RWPE2 (cell line): ENCODE results near the gene MYO5A.
"Not testable (repeated sequence)": the region's sequence is repeated elsewhere in the genome, so short reads cannot be mapped to it uniquely, and the experiment has no call there.

Experiments used
- ATAC-seq: fragments of 200-7000 bp; cut with Tn5 transposase; 3 replicates; pipeline ENCODE4 v1.9.1; 2021; ENCODE audit warnings: low read depth
- DNase-seq: peaks from one replicate; pipeline ENCODE4 v3.0.0-alpha.2; 2020; ENCODE audit warnings: low spot score
- H3K27ac ChIP-seq: fragments of 450-650 bp; 2 replicates; pipeline ENCODE4 v1.5.1; 2017; ENCODE audit warnings: mild to moderate bottlenecking; ENCODE audit not compliant: poor library complexity, severe bottlenecking
- H3K27me3 ChIP-seq: fragments of 250-450 bp; sonication (Bioruptor Pico); 2 replicates; pipeline ENCODE4 v1.5.1; 2021; ENCODE audit warnings: mild to moderate bottlenecking, moderate library complexity; ENCODE audit not compliant: insufficient read depth, poor library complexity, severe bottlenecking
- H3K36me3 ChIP-seq: fragments of 250-450 bp; sonication (Bioruptor Pico); 2 replicates; pipeline ENCODE4 v1.5.1; 2020; ENCODE audit warnings: low read depth, mild to moderate bottlenecking, moderate library complexity
- H3K4me1 ChIP-seq: fragments of 250-450 bp; sonication (Bioruptor Pico); 2 replicates; pipeline ENCODE4 v1.5.1; 2021; ENCODE audit warnings: mild to moderate bottlenecking, moderate library complexity; ENCODE audit not compliant: insufficient read depth, poor library complexity, severe bottlenecking
- H3K4me3 ChIP-seq: fragments of 250-450 bp; sonication (Bioruptor Pico); 2 replicates; pipeline ENCODE4 v1.5.1; 2021; ENCODE audit warnings: mild to moderate bottlenecking, moderate library complexity; ENCODE audit not compliant: severe bottlenecking
- H3K9me3 ChIP-seq: fragments of 250-450 bp; sonication (Bioruptor Pico); 2 replicates; pipeline ENCODE4 v1.5.1; 2021; ENCODE audit warnings: mild to moderate bottlenecking, moderate library complexity; ENCODE audit not compliant: severe bottlenecking
- TF ChIP-seq, protein P1 (sequence below): fragments of 450-650 bp; IDR thresholded peaks from one replicate; pipeline ENCODE4 v1.5.1; 2017; ENCODE audit warnings: mild to moderate bottlenecking, moderate library complexity; ENCODE audit not compliant: poor library complexity, severe bottlenecking

MYO5A gene

DNA sequence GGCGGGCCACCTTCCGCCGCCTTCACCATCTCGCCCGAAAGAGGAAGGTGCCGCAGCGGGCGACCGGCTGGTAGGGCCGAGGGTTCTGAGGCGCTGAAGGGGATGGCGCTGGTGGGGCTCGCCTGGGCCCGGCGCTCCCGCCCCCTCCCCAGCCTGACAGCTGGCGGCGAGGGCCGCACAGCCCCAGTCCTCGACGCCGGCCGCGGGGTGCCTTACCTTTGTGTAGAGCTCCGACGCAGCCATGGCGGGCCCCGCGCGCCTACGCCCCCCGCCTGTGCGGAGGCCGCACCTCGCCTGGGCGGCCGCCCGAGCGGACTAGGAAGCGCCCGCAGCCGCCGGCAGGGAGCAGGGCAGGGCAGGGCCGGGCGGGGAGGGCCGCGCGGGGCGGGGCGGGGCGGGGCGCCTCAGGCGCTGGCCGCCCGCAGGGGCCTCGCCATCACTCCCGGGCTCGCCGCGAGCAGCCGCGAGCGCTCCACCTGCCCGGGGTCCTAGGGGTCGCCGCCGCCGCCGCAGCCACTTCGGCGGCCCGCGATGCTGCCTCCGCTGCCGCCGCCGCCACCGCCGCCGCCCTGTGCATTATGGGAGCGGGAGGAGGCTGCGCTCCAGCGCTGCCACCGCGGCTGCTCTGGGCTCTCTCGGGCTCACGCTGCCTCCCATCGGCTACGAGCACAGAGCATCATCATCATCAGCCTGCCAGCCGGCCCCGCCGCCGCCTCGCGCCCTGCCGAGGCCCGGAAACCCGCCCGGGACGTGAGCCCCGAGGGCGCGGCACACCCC is at the start of gene MYO5A:
TSS of gene MYO5A (minus strand) at position 317 of the 777 bp plus-strand sequence. CDS start at position 243, 74 bp downstream.
- no peaks in the 10 kb centered on the region for H3K36me3 ChIP-seq
- H3K9me3 ChIP-seq = no peaks in the 10 kb centered on the region
- no peaks in the 10 kb centered on the region for H3K27me3 ChIP-seq
- peaks cover 9% of the 10 kb centered on the region for H3K4me1 ChIP-seq
- DNase-seq (peak; percentile 80), ATAC-seq (peak; percentile 86)
- peak within 1 kb of the TSS; percentile 28 for H3K27ac ChIP-seq
- peak within 1 kb of the TSS; percentile 77 for H3K4me3 ChIP-seq
- TF ChIP-seq, protein P1, sequence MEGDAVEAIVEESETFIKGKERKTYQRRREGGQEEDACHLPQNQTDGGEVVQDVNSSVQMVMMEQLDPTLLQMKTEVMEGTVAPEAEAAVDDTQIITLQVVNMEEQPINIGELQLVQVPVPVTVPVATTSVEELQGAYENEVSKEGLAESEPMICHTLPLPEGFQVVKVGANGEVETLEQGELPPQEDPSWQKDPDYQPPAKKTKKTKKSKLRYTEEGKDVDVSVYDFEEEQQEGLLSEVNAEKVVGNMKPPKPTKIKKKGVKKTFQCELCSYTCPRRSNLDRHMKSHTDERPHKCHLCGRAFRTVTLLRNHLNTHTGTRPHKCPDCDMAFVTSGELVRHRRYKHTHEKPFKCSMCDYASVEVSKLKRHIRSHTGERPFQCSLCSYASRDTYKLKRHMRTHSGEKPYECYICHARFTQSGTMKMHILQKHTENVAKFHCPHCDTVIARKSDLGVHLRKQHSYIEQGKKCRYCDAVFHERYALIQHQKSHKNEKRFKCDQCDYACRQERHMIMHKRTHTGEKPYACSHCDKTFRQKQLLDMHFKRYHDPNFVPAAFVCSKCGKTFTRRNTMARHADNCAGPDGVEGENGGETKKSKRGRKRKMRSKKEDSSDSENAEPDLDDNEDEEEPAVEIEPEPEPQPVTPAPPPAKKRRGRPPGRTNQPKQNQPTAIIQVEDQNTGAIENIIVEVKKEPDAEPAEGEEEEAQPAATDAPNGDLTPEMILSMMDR = peak; percentile 72

DNA sequence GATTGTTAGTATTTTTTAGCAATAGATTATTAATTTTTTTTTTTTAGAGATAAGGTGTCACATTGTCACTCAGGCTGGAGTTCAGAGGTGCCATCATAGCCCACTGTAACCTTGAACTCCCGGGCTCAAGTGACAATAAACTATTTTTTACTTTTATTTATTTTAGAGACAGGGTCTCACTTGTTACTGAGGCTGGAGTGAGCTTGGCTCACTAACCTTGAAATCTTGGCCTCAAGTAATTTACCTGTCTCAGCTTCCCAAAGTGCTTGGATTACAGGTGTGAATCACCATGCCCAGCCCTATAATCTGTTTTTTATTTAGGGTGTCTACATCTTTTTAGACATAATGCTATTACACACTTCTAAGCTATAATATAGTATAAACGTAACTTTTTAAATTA is 48.0 kb upstream of the MYO5A start:
- H3K27me3 ChIP-seq = no peaks in the 10 kb centered on the region
- H3K4me3 ChIP-seq = no peak overlapping the region
- no peak for ATAC-seq
- H3K36me3 ChIP-seq = 0 out of 2 replicates have a peak, but pooled peaks cover 2% of the 10 kb centered on the region
- H3K9me3 ChIP-seq = no peaks in the 10 kb centered on the region
- TF ChIP-seq, protein P1 = no peak
- no peak for DNase-seq
- H3K4me1 ChIP-seq = no peaks in the 10 kb centered on the region
- H3K27ac ChIP-seq = no peak overlapping the region

DNA sequence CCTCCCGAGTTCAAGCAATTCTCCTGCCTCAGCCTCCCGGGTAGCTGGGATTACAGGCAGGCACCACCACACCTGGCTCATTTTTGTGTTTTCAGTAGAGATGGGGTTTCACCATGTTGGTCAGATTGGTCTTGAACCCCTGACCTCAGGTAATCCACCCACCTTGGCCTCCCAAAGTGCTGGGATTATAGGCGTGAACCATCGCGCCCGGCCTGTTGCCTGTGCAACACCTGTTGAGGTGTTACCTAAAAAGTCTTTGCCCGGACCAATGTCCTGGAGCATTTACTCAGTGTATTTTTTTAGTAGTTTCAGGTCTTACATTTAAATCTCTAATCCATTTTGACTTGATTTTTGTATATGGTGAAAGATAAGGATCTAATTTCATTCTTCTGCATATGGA is 46.9 kb upstream of the MYO5A start:
- not testable (repeated sequence) for H3K9me3 ChIP-seq, H3K27me3 ChIP-seq, H3K27ac ChIP-seq, H3K4me1 ChIP-seq, H3K36me3 ChIP-seq, H3K4me3 ChIP-seq, ATAC-seq, DNase-seq

DNA sequence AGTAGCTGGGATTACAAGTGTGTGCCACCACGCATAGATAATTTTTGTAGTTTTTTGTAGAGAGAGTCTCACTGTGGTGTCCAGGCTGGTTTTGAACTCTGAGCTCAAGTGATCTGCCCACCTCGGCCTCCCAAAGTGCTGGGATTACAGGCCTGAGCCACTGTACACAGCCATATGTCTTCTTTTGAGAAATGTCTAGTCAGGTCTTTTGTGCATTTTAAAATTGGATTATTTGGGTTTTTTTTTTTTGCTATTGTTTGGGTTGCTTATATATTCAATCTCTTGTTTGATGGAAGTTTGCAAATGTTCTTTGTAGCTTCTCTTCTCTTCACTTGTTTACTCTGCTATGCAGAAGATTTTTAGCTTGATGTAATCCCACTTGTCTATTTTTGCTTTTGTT is 46.4 kb upstream of the MYO5A start:
- no peak overlapping the region for H3K4me3 ChIP-seq
- ATAC-seq = no peak
- no peak overlapping the region for H3K27ac ChIP-seq
- H3K36me3 ChIP-seq = no peaks in the 10 kb centered on the region
- TF ChIP-seq, protein P1 = no peak
- DNase-seq = no peak
- H3K4me1 ChIP-seq = no peaks in the 10 kb centered on the region
- H3K27me3 ChIP-seq = no peaks in the 10 kb centered on the region
- no peaks in the 10 kb centered on the region for H3K9me3 ChIP-seq

DNA sequence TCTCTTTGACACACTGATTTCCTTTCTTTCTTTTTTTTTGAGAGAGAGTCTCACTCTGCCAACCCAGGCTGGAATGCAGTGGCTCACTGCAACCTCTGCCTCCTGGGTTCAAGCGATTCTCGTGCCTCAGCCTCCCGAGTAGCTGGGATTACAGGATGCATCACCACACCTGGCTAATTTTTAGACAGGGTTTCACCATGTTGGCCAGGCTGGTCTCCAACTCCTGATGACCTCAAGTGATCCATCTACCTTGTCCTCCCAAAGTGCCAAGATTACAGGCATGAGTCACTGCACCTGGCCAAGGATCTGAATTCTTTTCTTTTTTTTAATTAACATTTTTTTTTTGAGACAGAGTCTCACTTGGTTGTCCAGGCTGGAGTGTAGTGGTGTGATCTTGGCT is 45.9 kb upstream of the MYO5A start:
- DNase-seq, H3K9me3 ChIP-seq, H3K36me3 ChIP-seq, H3K4me3 ChIP-seq, H3K27me3 ChIP-seq, H3K4me1 ChIP-seq, H3K27ac ChIP-seq: not testable (repeated sequence)
- 0 out of 3 replicates have a peak, but pooled peaks have one; percentile 29 for ATAC-seq
